ENCODE measurements around the gene IQSEC1. TPM values are rescaled to one million over a fixed set of nuclear protein-coding genes. Genes with fewer than 3 reads are reported as not detected.
A peak's percentile ranks its signal among the peaks of the same experiment; 100 is the strongest.

The IQSEC1 gene
- total and polyA plus RNA-seq, 10 of the 15 experiments (the other 5 are each of a cell fraction or from before 2014, with no cell fraction given) = 0.92 to 55.2 (median 8.5) TPM

DNA sequence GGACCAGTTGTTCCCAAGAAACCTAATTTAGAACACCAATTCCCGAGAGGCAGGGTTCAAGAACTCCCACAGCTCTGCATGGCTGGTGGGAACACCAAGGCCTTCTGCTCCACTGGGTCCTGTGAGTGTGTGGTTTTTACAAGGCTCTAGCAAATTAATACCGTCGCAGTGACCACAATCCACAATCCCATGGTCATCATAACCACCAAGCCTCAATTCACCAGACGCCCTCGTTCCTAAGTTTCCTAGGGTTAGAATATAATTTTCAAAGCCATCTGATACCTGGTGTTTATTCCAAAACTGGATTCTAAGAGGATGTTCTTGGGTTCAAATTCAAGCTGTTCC is 116.9 kb downstream of the IQSEC1 start:
- TF ChIP-seq, protein P1, sequence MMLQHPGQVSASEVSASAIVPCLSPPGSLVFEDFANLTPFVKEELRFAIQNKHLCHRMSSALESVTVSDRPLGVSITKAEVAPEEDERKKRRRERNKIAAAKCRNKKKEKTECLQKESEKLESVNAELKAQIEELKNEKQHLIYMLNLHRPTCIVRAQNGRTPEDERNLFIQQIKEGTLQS (IDR thresholded peaks at IDR 0.05; ENCODE audit: borderline replicate concordance, extremely low read depth, low read depth, low read length) = no peak
- TF ChIP-seq NR2F1 (conservative IDR thresholded peaks at IDR 0.05) (no peak), RCOR1 (conservative IDR thresholded peaks at IDR 0.05; ENCODE audit: low read depth, low read length) (no peak), IRF4 (IDR thresholded peaks at IDR 0.05; ENCODE audit: low read depth, low read length) (no peak), ZNF274 (IDR thresholded peaks at IDR 0.05; ENCODE audit: insufficient read depth, insufficient read length) (no peak), PAX8 (IDR thresholded peaks at IDR 0.05) (no peak), TCF7 (IDR thresholded peaks at IDR 0.05; ENCODE audit: borderline replicate concordance) (no peak), EZH2 (IDR thresholded peaks at IDR 0.05; ENCODE audit: borderline replicate concordance, control insufficient read depth, low read depth, low read length) (no peak), IKZF2 (IDR thresholded peaks at IDR 0.05) (no peak), NFYB (IDR thresholded peaks at IDR 0.05; ENCODE audit: insufficient read depth, low read depth, low read length) (no peak), FOS (IDR thresholded peaks at IDR 0.05; ENCODE audit: borderline replicate concordance, extremely low read depth, insufficient read length) (no peak), KAT2A (conservative IDR thresholded peaks at IDR 0.05; ENCODE audit: control insufficient read depth, low read depth, low read length) (no peak), SMC3 (IDR thresholded peaks at IDR 0.05; ENCODE audit: borderline replicate concordance, low read length) (no peak), ZNF622 (IDR thresholded peaks at IDR 0.05) (no peak)
- TF ChIP-seq, protein P2, sequence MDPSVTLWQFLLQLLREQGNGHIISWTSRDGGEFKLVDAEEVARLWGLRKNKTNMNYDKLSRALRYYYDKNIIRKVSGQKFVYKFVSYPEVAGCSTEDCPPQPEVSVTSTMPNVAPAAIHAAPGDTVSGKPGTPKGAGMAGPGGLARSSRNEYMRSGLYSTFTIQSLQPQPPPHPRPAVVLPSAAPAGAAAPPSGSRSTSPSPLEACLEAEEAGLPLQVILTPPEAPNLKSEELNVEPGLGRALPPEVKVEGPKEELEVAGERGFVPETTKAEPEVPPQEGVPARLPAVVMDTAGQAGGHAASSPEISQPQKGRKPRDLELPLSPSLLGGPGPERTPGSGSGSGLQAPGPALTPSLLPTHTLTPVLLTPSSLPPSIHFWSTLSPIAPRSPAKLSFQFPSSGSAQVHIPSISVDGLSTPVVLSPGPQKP (IDR thresholded peaks at IDR 0.05; ENCODE audit: low read depth, low read length) = no peak
- TF ChIP-seq, protein P3, sequence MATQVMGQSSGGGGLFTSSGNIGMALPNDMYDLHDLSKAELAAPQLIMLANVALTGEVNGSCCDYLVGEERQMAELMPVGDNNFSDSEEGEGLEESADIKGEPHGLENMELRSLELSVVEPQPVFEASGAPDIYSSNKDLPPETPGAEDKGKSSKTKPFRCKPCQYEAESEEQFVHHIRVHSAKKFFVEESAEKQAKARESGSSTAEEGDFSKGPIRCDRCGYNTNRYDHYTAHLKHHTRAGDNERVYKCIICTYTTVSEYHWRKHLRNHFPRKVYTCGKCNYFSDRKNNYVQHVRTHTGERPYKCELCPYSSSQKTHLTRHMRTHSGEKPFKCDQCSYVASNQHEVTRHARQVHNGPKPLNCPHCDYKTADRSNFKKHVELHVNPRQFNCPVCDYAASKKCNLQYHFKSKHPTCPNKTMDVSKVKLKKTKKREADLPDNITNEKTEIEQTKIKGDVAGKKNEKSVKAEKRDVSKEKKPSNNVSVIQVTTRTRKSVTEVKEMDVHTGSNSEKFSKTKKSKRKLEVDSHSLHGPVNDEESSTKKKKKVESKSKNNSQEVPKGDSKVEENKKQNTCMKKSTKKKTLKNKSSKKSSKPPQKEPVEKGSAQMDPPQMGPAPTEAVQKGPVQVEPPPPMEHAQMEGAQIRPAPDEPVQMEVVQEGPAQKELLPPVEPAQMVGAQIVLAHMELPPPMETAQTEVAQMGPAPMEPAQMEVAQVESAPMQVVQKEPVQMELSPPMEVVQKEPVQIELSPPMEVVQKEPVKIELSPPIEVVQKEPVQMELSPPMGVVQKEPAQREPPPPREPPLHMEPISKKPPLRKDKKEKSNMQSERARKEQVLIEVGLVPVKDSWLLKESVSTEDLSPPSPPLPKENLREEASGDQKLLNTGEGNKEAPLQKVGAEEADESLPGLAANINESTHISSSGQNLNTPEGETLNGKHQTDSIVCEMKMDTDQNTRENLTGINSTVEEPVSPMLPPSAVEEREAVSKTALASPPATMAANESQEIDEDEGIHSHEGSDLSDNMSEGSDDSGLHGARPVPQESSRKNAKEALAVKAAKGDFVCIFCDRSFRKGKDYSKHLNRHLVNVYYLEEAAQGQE (IDR thresholded peaks at IDR 0.05; ENCODE audit: low read depth, low read length) = no peak
- ATAC-seq (no peak), FAIRE-seq (no peak), DNase-seq (ENCODE audit: low read depth, low spot score) (no peak)
- RAD21 ChIA-PET (ENCODE audit: unreplicated experiment) = no interaction called here
- in situ Hi-C loops (cut with MboI) = no loop called here
- Histone ChIP-seq H3K9ac (ENCODE audit: control insufficient read depth, insufficient read depth, low read length) (no peak overlapping the region), H2AFZ (ENCODE audit: control insufficient read depth, low read depth, low read length) (no peak overlapping the region), H3K4me2 (ENCODE audit: control insufficient read depth, insufficient read depth) (no peak overlapping the region), H3K9me3 (replicated peaks; ENCODE audit: control insufficient read depth, insufficient read depth, low read length) (no peaks in the 10 kb centered on the region), H3K27ac (ENCODE audit: control insufficient read depth, insufficient read depth) (no peak overlapping the region), H3K36me3 (ENCODE audit: control insufficient read depth in 2 of 2, insufficient read depth in 2 of 2, low read length in 1 of 2) (peaks cover 0 to 1% of the 10 kb centered on the region in 2 experiments; a peak in 3 of 4 replicates), H3K4me1 (ENCODE audit: control insufficient read depth, insufficient read depth, low read length) (peaks cover 32% of the 10 kb centered on the region), H3K4me3 (no peak overlapping the region), H4K20me1 (ENCODE audit: control insufficient read depth, insufficient read depth) (peaks cover 16% of the 10 kb centered on the region), H3K27me3 (replicated peaks in 1 of 2; ENCODE audit: control insufficient read depth in 2 of 2, insufficient read depth in 2 of 2, low read length in 1 of 2) (no peaks in the 10 kb centered on the region), H3K79me2 (ENCODE audit: control insufficient read depth, insufficient read depth, low read length) (peaks cover 54% of the 10 kb centered on the region)
- 92% methylated on average over 5 of the region's 5 CpGs for WGBS (ENCODE audit: insufficient coverage, insufficient replicate concordance, low lambda C conversion rate, missing lambda C conversion rate)
- intact Hi-C loops (cut with micrococcal nuclease; ENCODE audit: unreplicated experiment) = no loop called here
- CTCF ChIA-PET = no interaction called here
- POLR2A ChIA-PET = no interaction called here
- TSS peak; percentile 30 for BruUV-seq (replicated peaks)
- SMC1A ChIA-PET (ENCODE audit: uncharacterized antibody, unreplicated experiment) = no interaction called here

Measured in GM12878 (cell line).